Fibroblast of skin of scalp (primary cell): ENCODE data around the gene RPL38.

Experiments
- DNase-seq: peaks from one replicate; pipeline ENCODE4 v3.0.0-alpha.2; 2013

The RPL38 gene

DNA sequence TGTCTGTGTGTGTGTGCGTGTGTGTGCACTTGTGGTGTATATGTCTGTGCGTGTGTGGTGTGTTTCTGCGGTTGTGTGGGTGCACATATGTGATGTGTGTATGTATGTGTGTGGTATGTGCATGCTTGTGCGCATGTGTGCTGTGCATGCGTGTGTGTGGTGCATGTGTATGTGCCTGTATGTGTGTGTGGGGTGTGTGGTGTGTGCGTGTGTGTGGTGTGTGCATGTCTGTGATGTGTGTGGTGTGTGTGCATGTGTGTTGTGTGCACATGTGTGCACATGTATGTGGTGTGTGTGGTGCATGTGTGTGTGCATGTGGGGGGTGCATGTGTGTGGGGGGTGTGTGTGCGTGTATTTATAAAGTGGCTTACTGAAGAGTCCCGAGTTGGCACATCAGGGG lies 47.6 kb downstream of the RPL38 start:
- no peak for DNase-seq

DNA sequence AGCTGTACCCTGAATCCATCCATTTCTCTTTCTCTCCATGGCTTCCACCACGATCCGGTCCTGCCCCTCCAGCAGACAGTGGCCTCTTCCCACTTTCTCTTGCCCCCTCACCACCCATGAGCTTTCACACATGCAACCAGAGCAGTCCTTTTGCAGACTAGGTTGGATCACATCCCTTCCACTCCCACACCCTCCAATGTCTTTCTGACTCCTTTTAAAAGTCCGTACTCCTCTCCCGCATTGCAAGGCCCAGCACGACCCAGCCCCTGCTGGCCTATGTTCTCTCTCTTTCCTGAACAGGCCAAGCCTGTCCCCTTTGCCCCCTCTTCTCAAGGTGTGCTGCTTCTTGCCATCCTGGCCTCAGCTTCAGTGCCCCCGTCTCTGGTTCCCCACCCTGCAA lies 48.1 kb downstream of the RPL38 start:
- DNase-seq, result no peak

DNA sequence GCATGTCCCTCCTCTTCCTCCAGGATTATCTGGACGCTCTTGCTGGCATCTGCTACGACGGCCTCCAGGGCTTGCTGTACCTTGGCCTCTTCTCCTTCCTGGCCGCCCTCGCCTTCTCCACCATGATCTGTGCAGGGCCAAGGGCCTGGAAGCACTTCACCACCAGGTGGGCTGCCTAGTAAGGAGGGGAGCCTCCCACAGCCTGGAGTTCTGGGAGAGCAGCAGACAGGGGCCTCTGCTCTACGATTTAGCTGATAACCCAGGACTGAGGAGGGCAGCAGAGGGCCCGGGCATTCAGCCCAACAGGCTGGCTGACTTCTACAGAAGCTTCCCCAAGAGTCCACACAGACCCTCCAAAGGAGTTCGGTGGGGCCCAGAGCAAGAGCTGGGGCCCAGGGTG lies 48.7 kb downstream of the RPL38 start:
- DNase-seq, result no peak

DNA sequence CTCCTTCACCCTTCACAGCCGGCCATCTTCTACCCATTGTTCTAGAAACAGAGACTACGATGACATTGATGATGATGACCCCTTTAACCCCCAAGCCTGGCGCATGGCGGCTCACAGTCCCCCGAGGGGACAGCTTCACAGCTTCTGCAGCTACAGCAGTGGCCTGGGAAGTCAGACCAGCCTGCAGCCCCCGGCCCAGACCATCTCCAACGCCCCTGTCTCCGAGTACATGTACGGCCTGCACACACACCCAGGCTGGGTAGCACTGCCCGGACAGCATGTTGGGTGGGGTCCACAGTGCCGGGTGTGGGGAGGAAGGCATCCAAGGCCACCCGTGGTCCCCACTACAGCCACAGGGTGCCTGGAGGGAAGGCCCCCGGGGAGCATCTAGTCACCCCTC lies 49.6 kb downstream of the RPL38 start:
- no peak for DNase-seq

DNA sequence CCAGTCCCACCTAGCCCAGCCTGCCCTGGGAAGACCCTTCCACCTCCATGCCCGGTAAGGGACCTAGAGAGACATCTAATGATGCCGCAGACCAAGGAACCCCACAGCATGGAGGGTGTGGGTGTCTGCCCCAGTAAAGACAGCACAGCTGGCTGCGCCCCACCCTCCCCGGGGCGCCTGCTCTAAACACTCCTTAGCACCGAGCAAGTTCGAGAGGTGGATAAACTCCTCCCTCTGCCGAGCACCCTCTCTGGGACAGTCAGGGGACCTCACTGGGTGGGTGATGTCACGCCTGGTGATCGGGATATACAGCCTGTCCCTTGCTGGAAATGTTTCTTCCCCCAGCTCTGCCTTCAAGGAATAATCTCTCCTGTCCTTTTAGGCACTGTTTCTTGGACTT lies 53.8 kb downstream of the RPL38 start:
- DNase-seq, result no peak

DNA sequence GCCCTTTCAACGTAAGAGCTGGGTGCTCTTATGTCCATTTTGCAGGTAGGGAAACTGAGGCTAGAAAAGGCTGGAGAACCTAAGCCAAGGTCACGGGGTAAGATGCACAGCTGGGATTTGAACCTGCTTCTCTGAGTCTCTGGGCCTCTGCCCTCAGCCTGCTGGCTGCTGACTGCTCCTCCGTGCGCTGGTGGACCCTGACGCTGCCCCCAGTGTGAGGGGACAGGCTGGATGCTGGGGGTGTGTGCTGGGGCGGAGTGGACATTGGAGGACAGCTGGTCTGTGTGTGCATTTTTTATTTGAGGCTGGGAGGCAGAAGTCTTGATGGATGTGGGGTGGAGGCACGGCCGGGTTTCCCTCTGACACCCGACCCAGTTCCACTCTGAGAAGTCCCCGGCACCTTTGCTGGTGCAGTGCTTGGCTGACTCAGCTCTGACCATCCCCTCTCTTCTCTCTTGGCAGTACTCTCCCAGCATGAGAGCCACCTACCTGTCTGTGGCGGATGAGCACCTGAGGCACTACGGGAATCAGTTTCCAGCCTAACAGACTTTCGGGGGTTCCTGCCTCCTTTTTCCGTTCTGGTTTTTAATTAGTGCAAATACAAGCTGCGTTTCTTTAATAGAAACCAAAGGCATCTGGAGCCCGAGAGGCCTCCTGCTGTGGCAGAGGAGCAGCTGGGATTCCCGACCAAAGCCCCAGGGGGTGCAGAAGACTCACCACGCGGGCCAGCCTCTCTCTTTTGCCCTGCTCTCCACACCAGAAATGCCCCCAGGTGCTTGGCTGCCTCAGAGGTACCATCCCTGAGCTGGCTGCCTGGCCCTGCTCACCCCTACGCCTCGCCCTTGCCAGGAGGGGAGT lies 56.4 kb downstream of the RPL38 start:
- DNase-seq, result no peak
